PC-9 (cell line): Measurements from ENCODE around the gene KRT3. TPM values are rescaled to one million over a fixed set of nuclear protein-coding genes. Genes with fewer than 3 reads are reported as not detected.

Source experiments
- BruUV-seq: library from RNA; stranded (reverse); fragments of 400-500 nt; replicated peaks from 2 replicates; lab custom pipeline; 2021; lab: Mats Ljungman, UMichigan
- CTCF ChIA-PET: fragments of 300-600 bp; sonication (Branson Sonifier 250); formaldehyde crosslinking; loops from one replicate; lab custom pipeline; 2022; ENCODE audit warnings: antibody characterized with exemption; lab: Charles Lee
- POLR2A ChIA-PET: fragments of 300-600 bp; sonication (Branson Sonifier 250); formaldehyde crosslinking; loops from one replicate; lab custom pipeline; 2022; ENCODE audit warnings: antibody characterized with exemption; ENCODE audit not compliant: unreplicated experiment; lab: Charles Lee
- DNase-seq, 2 experiments: peaks; one replicate each; pipeline versions ENCODE4 v3.0.0 to v3.0.0-alpha.2; 2015 to 2022; ENCODE audit warnings: mixed read lengths in 1 of 2
- H2AFZ ChIP-seq: fragments of 200-600 bp; sonication (generic); 2 replicates; pipeline ENCODE4 v1.8.1; 2017; ENCODE audit warnings: antibody characterized with exemption
- H3F3A ChIP-seq: fragments of 200-600 bp; sonication (generic); 2 replicates; pipeline ENCODE4 v1.8.1; 2017; ENCODE audit warnings: antibody characterized with exemption, mild to moderate bottlenecking, low read depth; ENCODE audit not compliant: insufficient read depth
- H3K27ac ChIP-seq: fragments of 200-600 bp; sonication (generic); 2 replicates; pipeline ENCODE4 v1.6.1; 2016; ENCODE audit warnings: mixed run types
- H3K27me3 ChIP-seq: fragments of 200-600 bp; sonication (generic); 2 replicates; pipeline ENCODE4 v1.6.1; 2016; ENCODE audit warnings: low read depth, mixed run types; ENCODE audit not compliant: insufficient read depth
- H3K36me3 ChIP-seq: fragments of 200-600 bp; sonication (generic); 2 replicates; pipeline ENCODE4 v1.6.1; 2016; ENCODE audit warnings: low read depth, mixed run types
- H3K4me1 ChIP-seq: fragments of 200-600 bp; sonication (generic); replicated peaks from 2 replicates; pipeline ENCODE4 v1.6.1; 2016; ENCODE audit warnings: mixed run types; ENCODE audit not compliant: insufficient read depth
- H3K4me2 ChIP-seq: fragments of 200-600 bp; sonication (generic); 2 replicates; pipeline ENCODE4 v1.6.1; 2017; ENCODE audit warnings: mixed run types
- H3K4me3 ChIP-seq: fragments of 200-600 bp; sonication (generic); 2 replicates; pipeline ENCODE4 v1.6.1; 2016; ENCODE audit warnings: mixed run types
- H3K79me2 ChIP-seq: fragments of 200-600 bp; sonication (generic); 2 replicates; pipeline ENCODE4 v1.6.1; 2017; ENCODE audit warnings: low read depth, mixed run types
- H3K9me2 ChIP-seq: fragments of 200-600 bp; sonication (generic); 2 replicates; pipeline ENCODE4 v1.8.1; 2017; ENCODE audit warnings: mild to moderate bottlenecking; ENCODE audit not compliant: insufficient read depth
- H3K9me3 ChIP-seq: fragments of 200-600 bp; sonication (generic); 2 replicates; pipeline ENCODE4 v1.8.1; 2016; ENCODE audit warnings: low read depth; ENCODE audit not compliant: insufficient read depth
- H4K20me1 ChIP-seq: fragments of 200-600 bp; sonication (generic); 2 replicates; pipeline ENCODE4 v1.8.1; 2017; ENCODE audit not compliant: insufficient read depth
- CTCF ChIP-seq: fragments of 200-600 bp; sonication (generic); conservative IDR thresholded peaks from 2 replicates; pipeline ENCODE4 v1.6.1; 2017; ENCODE audit warnings: mixed run types, antibody characterized with exemption, mild to moderate bottlenecking, moderate library complexity
- EZH2 ChIP-seq: fragments of 200-600 bp; sonication (generic); IDR thresholded peaks from 2 replicates; pipeline ENCODE4 v1.8.0; 2017; ENCODE audit warnings: antibody characterized with exemption, low read depth
- intact Hi-C: fragments of 100-400 bp; cut with micrococcal nuclease; formaldehyde crosslinking; loops from one replicate; pipeline ENCODE4 v1.10.0; 2022; ENCODE audit not compliant: unreplicated experiment
- total RNA-seq: library from RNA; stranded (reverse); gene quantifications from 2 replicates; pipeline ENCODE4 v1.2.3, GENCODE V29; 2021

KRT3 gene
- total RNA-seq, 1 experiment from 2014 or later: 0.24 TPM

- no peak for DNase-seq
- Histone ChIP-seq H3F3A (no peaks in the 10 kb centered on the region), H2AFZ (no peak overlapping the region), H3K36me3 (no peaks in the 10 kb centered on the region), H3K79me2 (no peaks in the 10 kb centered on the region), H3K27me3 (no peaks in the 10 kb centered on the region), H3K9me2 (no peaks in the 10 kb centered on the region), H3K27ac (no peak overlapping the region), H3K4me1 (0 out of 2 replicates have a peak, but pooled peaks cover 5% of the 10 kb centered on the region), H3K4me3 (no peak overlapping the region), H3K4me2 (no peak overlapping the region), H3K9me3 (no peaks in the 10 kb centered on the region; the same call in 1 of the 2 replicates), H4K20me1 (no peaks in the 10 kb centered on the region)
- ChIA-PET POLR2A (no interaction called here), CTCF (no interaction called here)
- TF ChIP-seq CTCF (no peak), EZH2 (no peak)
- intact Hi-C loops: no loop called here
- BruUV-seq: no TSS peak
These were observed 24.8 kb downstream of the KRT3 start for GRCh38 chr12:52771088-52771487.

GRCh38 chr12:52769946-52770345 is 26.0 kb downstream of the KRT3 start:
- no peaks in the 10 kb centered on the region for H3K79me2 ChIP-seq
- H3K27me3 ChIP-seq: no peaks in the 10 kb centered on the region
- H3K4me1 ChIP-seq: 0 out of 2 replicates have a peak, but pooled peaks cover 5% of the 10 kb centered on the region

GRCh38 chr12:52769354-52769753 is 26.6 kb downstream of the KRT3 start:
- Histone ChIP-seq H3K79me2 (no peaks in the 10 kb centered on the region), H3K27me3 (no peaks in the 10 kb centered on the region), H3K9me2 (no peaks in the 10 kb centered on the region), H3K4me2 (0 out of 2 replicates have a peak overlapping the region, but pooled peaks have one; percentile 16), H3K4me1 (0 out of 2 replicates have a peak, but pooled peaks cover 5% of the 10 kb centered on the region), H3K36me3 (no peaks in the 10 kb centered on the region), H3K9me3 (no peaks in the 10 kb centered on the region; the same call in 1 of the 2 replicates), H3K4me3 (no peak overlapping the region), H3F3A (no peaks in the 10 kb centered on the region), H2AFZ (no peak overlapping the region), H4K20me1 (no peaks in the 10 kb centered on the region), H3K27ac (no peak overlapping the region)
- TF ChIP-seq CTCF (no peak), EZH2 (no peak)
- DNase-seq: peak in 1 of 2 experiments; percentile 36
- intact Hi-C loops: no loop called here
- no TSS peak for BruUV-seq
- POLR2A ChIA-PET: no interaction called here
- CTCF ChIA-PET: no interaction called here

More at GRCh38 chr12:52769946-52770345, 26.0 kb downstream of the KRT3 start:
- Histone ChIP-seq H3K4me2 (no peak overlapping the region), H3K9me2 (no peaks in the 10 kb centered on the region), H3K4me3 (no peak overlapping the region), H3K27ac (no peak overlapping the region), H2AFZ (no peak overlapping the region), H3F3A (no peaks in the 10 kb centered on the region), H4K20me1 (no peaks in the 10 kb centered on the region), H3K36me3 (no peaks in the 10 kb centered on the region), H3K9me3 (no peaks in the 10 kb centered on the region; the same call in 1 of the 2 replicates)
- intact Hi-C loops: no loop called here
- no peak for DNase-seq
- BruUV-seq: no TSS peak
- TF ChIP-seq CTCF (no peak), EZH2 (no peak)
- ChIA-PET POLR2A (no interaction called here), CTCF (no interaction called here)
